Ishikawa (cell line): ENCODE results near the gene CACHD1.

Experiments
- CEBPB ChIP-seq: IDR thresholded peaks from 2 replicates; pipeline ENCODE4 v1.6.1; 2012
- CREB1 ChIP-seq: IDR thresholded peaks from 2 replicates; pipeline ENCODE4 v1.6.1; 2012; ENCODE audit warnings: low read depth
- EGR1 ChIP-seq: IDR thresholded peaks from 2 replicates; pipeline ENCODE4 v1.6.1; 2012
- EP300 ChIP-seq: IDR thresholded peaks from 2 replicates; pipeline ENCODE4 v1.6.1; 2012; ENCODE audit warnings: borderline replicate concordance
- FOXM1 ChIP-seq: IDR thresholded peaks from 2 replicates; pipeline ENCODE4 v1.6.1; 2012; ENCODE audit warnings: low read depth, borderline replicate concordance
- NFIC ChIP-seq: IDR thresholded peaks from 2 replicates; pipeline ENCODE4 v1.6.1; 2012
- RAD21 ChIP-seq: IDR thresholded peaks from 2 replicates; pipeline ENCODE4 v1.6.1; 2012; ENCODE audit warnings: low read depth
- TAF1 ChIP-seq: IDR thresholded peaks from 2 replicates; pipeline ENCODE4 v1.6.1; 2012; ENCODE audit warnings: low read depth, mild to moderate bottlenecking
- TCF12 ChIP-seq: IDR thresholded peaks from 2 replicates; pipeline ENCODE4 v1.6.1; 2012; ENCODE audit warnings: low read depth
- TEAD4 ChIP-seq: IDR thresholded peaks from 2 replicates; pipeline ENCODE4 v1.6.1; 2012
- YY1 ChIP-seq: IDR thresholded peaks from 2 replicates; pipeline ENCODE4 v1.6.1; 2012; ENCODE audit warnings: low read depth
- ZBTB7A ChIP-seq: IDR thresholded peaks from 2 replicates; pipeline ENCODE4 v1.6.1; 2012; ENCODE audit warnings: low read depth
- TF ChIP-seq, protein P1 (sequence below): IDR thresholded peaks from 2 replicates; pipeline ENCODE4 v1.6.1; 2012; ENCODE audit warnings: low read depth, mild to moderate bottlenecking
- TF ChIP-seq, protein P2 (sequence below): IDR thresholded peaks from 2 replicates; pipeline ENCODE4 v1.6.1; 2012
- TF ChIP-seq, protein P3 (sequence below): IDR thresholded peaks from 2 replicates; pipeline ENCODE4 v1.6.1; 2012

CACHD1 gene

DNA sequence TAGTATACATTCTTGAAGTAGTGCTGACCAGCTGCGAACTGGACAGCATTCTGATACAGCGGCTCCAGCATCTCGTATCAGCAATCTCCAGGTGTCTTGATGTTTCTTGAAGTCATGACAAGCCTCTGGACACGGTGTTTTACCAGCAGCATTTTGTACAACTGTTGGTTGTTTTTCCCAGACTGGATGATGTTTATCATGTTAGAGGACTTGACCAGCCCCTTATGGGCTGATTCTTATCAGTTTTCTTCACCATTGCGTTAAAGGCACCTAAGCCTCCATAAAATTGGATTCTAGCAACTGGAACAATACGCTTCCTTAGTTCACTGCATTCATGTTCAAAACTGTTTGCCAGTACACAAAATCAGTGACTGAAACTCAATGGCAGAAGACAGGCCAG is 29.1 kb downstream of the CACHD1 start:
- TF ChIP-seq, protein P1, sequence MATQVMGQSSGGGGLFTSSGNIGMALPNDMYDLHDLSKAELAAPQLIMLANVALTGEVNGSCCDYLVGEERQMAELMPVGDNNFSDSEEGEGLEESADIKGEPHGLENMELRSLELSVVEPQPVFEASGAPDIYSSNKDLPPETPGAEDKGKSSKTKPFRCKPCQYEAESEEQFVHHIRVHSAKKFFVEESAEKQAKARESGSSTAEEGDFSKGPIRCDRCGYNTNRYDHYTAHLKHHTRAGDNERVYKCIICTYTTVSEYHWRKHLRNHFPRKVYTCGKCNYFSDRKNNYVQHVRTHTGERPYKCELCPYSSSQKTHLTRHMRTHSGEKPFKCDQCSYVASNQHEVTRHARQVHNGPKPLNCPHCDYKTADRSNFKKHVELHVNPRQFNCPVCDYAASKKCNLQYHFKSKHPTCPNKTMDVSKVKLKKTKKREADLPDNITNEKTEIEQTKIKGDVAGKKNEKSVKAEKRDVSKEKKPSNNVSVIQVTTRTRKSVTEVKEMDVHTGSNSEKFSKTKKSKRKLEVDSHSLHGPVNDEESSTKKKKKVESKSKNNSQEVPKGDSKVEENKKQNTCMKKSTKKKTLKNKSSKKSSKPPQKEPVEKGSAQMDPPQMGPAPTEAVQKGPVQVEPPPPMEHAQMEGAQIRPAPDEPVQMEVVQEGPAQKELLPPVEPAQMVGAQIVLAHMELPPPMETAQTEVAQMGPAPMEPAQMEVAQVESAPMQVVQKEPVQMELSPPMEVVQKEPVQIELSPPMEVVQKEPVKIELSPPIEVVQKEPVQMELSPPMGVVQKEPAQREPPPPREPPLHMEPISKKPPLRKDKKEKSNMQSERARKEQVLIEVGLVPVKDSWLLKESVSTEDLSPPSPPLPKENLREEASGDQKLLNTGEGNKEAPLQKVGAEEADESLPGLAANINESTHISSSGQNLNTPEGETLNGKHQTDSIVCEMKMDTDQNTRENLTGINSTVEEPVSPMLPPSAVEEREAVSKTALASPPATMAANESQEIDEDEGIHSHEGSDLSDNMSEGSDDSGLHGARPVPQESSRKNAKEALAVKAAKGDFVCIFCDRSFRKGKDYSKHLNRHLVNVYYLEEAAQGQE: no peak
- TF ChIP-seq, protein P2, sequence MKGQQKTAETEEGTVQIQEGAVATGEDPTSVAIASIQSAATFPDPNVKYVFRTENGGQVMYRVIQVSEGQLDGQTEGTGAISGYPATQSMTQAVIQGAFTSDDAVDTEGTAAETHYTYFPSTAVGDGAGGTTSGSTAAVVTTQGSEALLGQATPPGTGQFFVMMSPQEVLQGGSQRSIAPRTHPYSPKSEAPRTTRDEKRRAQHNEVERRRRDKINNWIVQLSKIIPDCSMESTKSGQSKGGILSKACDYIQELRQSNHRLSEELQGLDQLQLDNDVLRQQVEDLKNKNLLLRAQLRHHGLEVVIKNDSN: no peak
- TF ChIP-seq ZBTB7A: no peak
- TF ChIP-seq NFIC: no peak
- TF ChIP-seq TAF1: no peak
- TF ChIP-seq EGR1: no peak
- TF ChIP-seq FOXM1: no peak
- TF ChIP-seq CEBPB: no peak
- no peak for TF ChIP-seq TEAD4
- TF ChIP-seq CREB1: no peak
- TF ChIP-seq, protein P3, sequence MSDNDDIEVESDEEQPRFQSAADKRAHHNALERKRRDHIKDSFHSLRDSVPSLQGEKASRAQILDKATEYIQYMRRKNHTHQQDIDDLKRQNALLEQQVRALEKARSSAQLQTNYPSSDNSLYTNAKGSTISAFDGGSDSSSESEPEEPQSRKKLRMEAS: no peak
- TF ChIP-seq RAD21: no peak
- TF ChIP-seq YY1: no peak

DNA sequence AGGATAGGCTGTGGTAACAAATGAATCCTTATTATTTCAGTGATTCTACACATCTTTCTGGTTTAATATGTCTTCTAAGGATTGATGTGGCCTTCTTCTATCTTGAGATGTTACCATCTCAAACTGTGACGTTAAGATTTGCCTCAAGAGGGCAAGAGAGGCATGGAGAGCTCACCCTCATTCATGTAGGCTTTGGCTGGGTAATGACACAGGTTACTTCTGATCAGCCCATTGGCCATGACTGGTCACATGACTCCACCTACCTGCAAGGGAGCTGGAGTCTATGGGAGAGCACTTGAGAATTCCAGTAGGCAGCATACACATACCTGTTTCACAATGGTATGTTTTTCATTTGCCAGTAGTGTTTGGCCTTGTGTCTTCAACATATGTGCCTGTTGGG is 30.0 kb downstream of the CACHD1 start:
- TF ChIP-seq, protein P1: no peak
- no peak for TF ChIP-seq EGR1
- no peak for TF ChIP-seq EP300
- TF ChIP-seq, protein P2: peak; percentile 82
- no peak for TF ChIP-seq FOXM1

- TF ChIP-seq CEBPB (no peak), ZBTB7A (no peak), RAD21 (no peak), FOXM1 (no peak), YY1 (no peak), NFIC (no peak), EGR1 (no peak), TCF12 (no peak), TAF1 (no peak), EP300 (no peak), TEAD4 (no peak), CREB1 (no peak)
- TF ChIP-seq, protein P1: no peak
- TF ChIP-seq, protein P3: no peak
- TF ChIP-seq, protein P2: no peak
Measured at GRCh38 chr1:64502083-64502482, 32.2 kb downstream of the CACHD1 start.

DNA sequence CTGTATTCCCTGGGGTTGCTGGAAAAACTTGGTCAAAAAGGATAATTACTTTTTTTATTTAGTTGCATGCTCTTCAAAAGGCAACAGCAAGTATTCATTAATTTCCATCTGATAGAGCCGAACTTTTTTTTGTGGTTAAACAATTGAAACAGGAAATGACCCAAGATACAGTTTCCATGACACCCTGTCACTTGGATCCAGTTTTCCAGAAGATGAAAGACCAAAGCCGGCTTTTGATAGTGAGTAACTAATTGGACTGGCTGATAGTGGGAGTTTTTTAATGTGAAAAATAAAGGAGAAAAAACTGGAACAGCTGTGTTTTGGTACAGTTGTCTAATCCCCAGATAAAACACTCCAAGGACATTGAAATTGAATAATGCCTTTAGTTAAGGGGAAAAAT is 33.0 kb downstream of the CACHD1 start:
- TF ChIP-seq, protein P2: no peak
- TF ChIP-seq, protein P1: no peak
- TF ChIP-seq, protein P3: no peak
- no peak for TF ChIP-seq EGR1
- TF ChIP-seq EP300: no peak
- no peak for TF ChIP-seq CEBPB
- TF ChIP-seq ZBTB7A: no peak
- no peak for TF ChIP-seq TAF1
